Measurements from ENCODE around the gene SPAM1. TPM values are rescaled to one million over a fixed set of nuclear protein-coding genes. Genes with fewer than 3 reads are reported as not detected.

Gene SPAM1
- total RNA-seq, 4 donors from 2014 or later, result not detected

GRCh38 chr7:123992913-123993518 is 68.0 kb downstream of the SPAM1 start:
- Histone ChIP-seq H3K27ac (no peak overlapping the region), H3K9me3 (no peaks in the 10 kb centered on the region), H3K36me3 (no peaks in the 10 kb centered on the region), H3K27me3 (no peaks in the 10 kb centered on the region), H3K4me1 (peaks cover 0 to 5% of the 10 kb centered on the region in 2 donors), H3K4me3 (no peak overlapping the region)
- no peak for TF ChIP-seq POLR2A (IDR thresholded peaks at IDR 0.05)
- TF ChIP-seq, protein P1, sequence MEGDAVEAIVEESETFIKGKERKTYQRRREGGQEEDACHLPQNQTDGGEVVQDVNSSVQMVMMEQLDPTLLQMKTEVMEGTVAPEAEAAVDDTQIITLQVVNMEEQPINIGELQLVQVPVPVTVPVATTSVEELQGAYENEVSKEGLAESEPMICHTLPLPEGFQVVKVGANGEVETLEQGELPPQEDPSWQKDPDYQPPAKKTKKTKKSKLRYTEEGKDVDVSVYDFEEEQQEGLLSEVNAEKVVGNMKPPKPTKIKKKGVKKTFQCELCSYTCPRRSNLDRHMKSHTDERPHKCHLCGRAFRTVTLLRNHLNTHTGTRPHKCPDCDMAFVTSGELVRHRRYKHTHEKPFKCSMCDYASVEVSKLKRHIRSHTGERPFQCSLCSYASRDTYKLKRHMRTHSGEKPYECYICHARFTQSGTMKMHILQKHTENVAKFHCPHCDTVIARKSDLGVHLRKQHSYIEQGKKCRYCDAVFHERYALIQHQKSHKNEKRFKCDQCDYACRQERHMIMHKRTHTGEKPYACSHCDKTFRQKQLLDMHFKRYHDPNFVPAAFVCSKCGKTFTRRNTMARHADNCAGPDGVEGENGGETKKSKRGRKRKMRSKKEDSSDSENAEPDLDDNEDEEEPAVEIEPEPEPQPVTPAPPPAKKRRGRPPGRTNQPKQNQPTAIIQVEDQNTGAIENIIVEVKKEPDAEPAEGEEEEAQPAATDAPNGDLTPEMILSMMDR (IDR thresholded peaks at IDR 0.05 in 4 of 5, conservative IDR thresholded peaks at IDR 0.05 in 1 of 5), result no peak
- ATAC-seq (no peak), DNase-seq (no peak)
- intact Hi-C loops (cut with DNase I; ENCODE audit: low total_unique reads) (no loop called here), in situ Hi-C loops (cut with MboI; ENCODE audit: low sequenced_read_pairs in 4 of 4) (no loop called here)

DNA sequence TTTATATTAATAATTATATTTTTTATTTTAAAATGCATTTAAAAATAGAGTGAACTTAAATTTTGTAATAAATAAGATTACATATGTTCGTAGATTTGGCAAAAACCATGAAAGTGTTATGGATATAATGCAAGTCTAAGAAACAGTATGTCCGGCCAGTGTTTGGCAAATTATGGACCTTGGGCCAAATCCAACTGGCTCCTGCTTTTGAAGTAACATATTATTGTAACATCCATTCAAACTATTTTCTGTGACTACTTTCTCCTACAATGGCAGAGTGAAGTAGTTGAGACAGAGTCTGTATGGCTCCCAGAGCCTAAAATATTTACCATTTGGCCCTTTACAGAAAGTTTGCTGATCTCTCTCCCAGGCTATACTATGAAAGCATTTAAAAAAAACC is 69.0 kb downstream of the SPAM1 start:
- Histone ChIP-seq H3K4me3 (no peak overlapping the region), H3K36me3 (no peaks in the 10 kb centered on the region), H3K9me3 (no peaks in the 10 kb centered on the region), H3K4me1 (peaks cover 0 to 5% of the 10 kb centered on the region in 2 donors), H3K27ac (no peak overlapping the region), H3K27me3 (no peaks in the 10 kb centered on the region)
- TF ChIP-seq, protein P1 (IDR thresholded peaks at IDR 0.05 in 4 of 5, conservative IDR thresholded peaks at IDR 0.05 in 1 of 5), result no peak
- in situ Hi-C loops (cut with MboI; ENCODE audit: low sequenced_read_pairs in 4 of 4), result no loop called here
- intact Hi-C loops (cut with DNase I; ENCODE audit: low total_unique reads), result no loop called here
- ATAC-seq (no peak), DNase-seq (no peak)

DNA sequence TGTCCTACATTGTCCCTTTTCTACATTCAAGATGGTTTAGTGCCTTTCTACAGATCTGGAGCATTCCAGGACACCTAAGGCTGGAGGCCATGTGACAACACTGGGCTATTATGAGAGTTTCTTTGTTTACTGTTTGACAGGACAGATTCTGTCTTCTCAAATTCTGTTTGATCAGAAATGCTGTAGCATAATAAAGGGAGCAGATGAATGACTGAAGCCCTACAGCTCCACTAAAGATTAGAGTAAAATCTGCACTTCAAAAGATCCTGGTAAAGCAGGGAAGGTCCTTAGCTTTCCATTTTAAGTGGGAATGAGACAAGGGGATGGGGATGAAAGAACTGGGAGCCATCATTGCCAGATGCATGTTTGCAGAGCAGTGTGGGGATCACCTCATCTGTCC is 69.4 kb downstream of the SPAM1 start:
- Histone ChIP-seq H3K27ac (no peak overlapping the region), H3K4me1 (peaks cover 0 to 5% of the 10 kb centered on the region in 2 donors), H3K9me3 (no peaks in the 10 kb centered on the region), H3K27me3 (no peaks in the 10 kb centered on the region), H3K36me3 (no peaks in the 10 kb centered on the region), H3K4me3 (no peak overlapping the region)
- no peak for TF ChIP-seq POLR2A (IDR thresholded peaks at IDR 0.05)
- TF ChIP-seq, protein P1 (IDR thresholded peaks at IDR 0.05 in 4 of 5, conservative IDR thresholded peaks at IDR 0.05 in 1 of 5), result no peak
- in situ Hi-C loops (cut with MboI; ENCODE audit: low sequenced_read_pairs in 4 of 4), result no loop called here
- DNase-seq (no peak), ATAC-seq (no peak)
- intact Hi-C loops (cut with DNase I; ENCODE audit: low total_unique reads), result no loop called here

GRCh38 chr7:123995617-123996326 is 70.7 kb downstream of the SPAM1 start:
- no peaks in the 10 kb centered on the region for H3K9me3 ChIP-seq
- DNase-seq (no peak), ATAC-seq (no peak)
- peaks cover 0 to 5% of the 10 kb centered on the region in 2 donors for H3K4me1 ChIP-seq
- no peaks in the 10 kb centered on the region for H3K27me3 ChIP-seq
- in situ Hi-C loops (cut with MboI; ENCODE audit: low sequenced_read_pairs in 4 of 4) (no loop called here), intact Hi-C loops (cut with DNase I; ENCODE audit: low total_unique reads) (no loop called here)
- no peaks in the 10 kb centered on the region for H3K36me3 ChIP-seq
- no peak overlapping the region for H3K4me3 ChIP-seq
- no peak for TF ChIP-seq POLR2A (IDR thresholded peaks at IDR 0.05)
- TF ChIP-seq, protein P1 (IDR thresholded peaks at IDR 0.05 in 4 of 5, conservative IDR thresholded peaks at IDR 0.05 in 1 of 5), result no peak
- H3K27ac ChIP-seq, result no peak overlapping the region
